Renal cortex interstitium (tissue), 11 donors: ENCODE measurements around the gene VILL. TPM values are rescaled to one million over a fixed set of nuclear protein-coding genes. Genes with fewer than 3 reads are reported as not detected.
"Not testable (repeated sequence)": the region's sequence is repeated elsewhere in the genome, so short reads cannot be mapped to it uniquely, and the experiment has no call there.

ENCODE experiments used
- DNase-seq, 11 donors: peaks; one replicate each; pipeline ENCODE4 v3.0.0-alpha.2; 2013; ENCODE audit warnings: low read depth in 9 of 11, low spot score in 4 of 11; ENCODE audit errors: extremely low read depth in 1 of 11
- polyA plus RNA-seq, 3 donors: library from polyadenylated mRNA; unstranded; fragments of 120-200 nt; gene quantifications; one replicate each; pipeline ENCODE4 v1.2.1, GENCODE V29; 2013; ENCODE audit not compliant: insufficient read length in 3 of 3

The VILL gene
- polyA plus RNA-seq, 3 donors, result 9.3 to 13.9 (median 12.2) TPM

GRCh38 chr3:37980462-37981347, 9.9 kb upstream of the VILL start:
- no peak for DNase-seq

GRCh38 chr3:37981348-37981664, 9.3 kb upstream of the VILL start:
- no peak for DNase-seq

GRCh38 chr3:37982331-37982730, 8.3 kb upstream of the VILL start:
- no peak for DNase-seq

- DNase-seq, result no peak
These were observed 6.5 kb upstream of the VILL start for GRCh38 chr3:37984051-37984450.

- DNase-seq, result no peak
These were observed 6.0 kb upstream of the VILL start for GRCh38 chr3:37984596-37984995.

- DNase-seq, result no peak
These were observed 4.8 kb upstream of the VILL start for GRCh38 chr3:37985637-37986320.

- no peak for DNase-seq
These were observed 3.9 kb upstream of the VILL start for GRCh38 chr3:37986479-37987314.

- no peak for DNase-seq
These were observed 3.3 kb upstream of the VILL start for GRCh38 chr3:37987315-37987697.

GRCh38 chr3:37987751-37988179, 2.8 kb upstream of the VILL start:
- DNase-seq, result no peak

GRCh38 chr3:37988376-37988775, 2.2 kb upstream of the VILL start:
- not testable (repeated sequence) for DNase-seq

- no peak for DNase-seq
These were observed 1.6 kb upstream of the VILL start for GRCh38 chr3:37988931-37989525.

GRCh38 chr3:37989821-37990480, 635 bp upstream of the VILL start:
- no peak for DNase-seq

GRCh38 chr3:37991109-37991508, 523 bp downstream of the VILL start:
- DNase-seq, result no peak

GRCh38 chr3:37991823-37992222, 1.2 kb downstream of the VILL start:
- DNase-seq, result no peak

GRCh38 chr3:37992271-37993066, 1.9 kb downstream of the VILL start:
- DNase-seq, result no peak

GRCh38 chr3:37993067-37993455, 2.5 kb downstream of the VILL start:
- DNase-seq, result no peak

GRCh38 chr3:37993460-37993819, 2.9 kb downstream of the VILL start:
- DNase-seq, result no peak
